ENCODE measurements around the gene PRR35. TPM values are rescaled to one million over a fixed set of nuclear protein-coding genes. Genes with fewer than 3 reads are reported as not detected.

Gene PRR35
- total RNA-seq, 2 experiments from 2014 or later, result not detected

GRCh38 chr16:586645-587590, 26.7 kb downstream of the PRR35 start:
- POLR2A ChIA-PET, result interaction anchor here (0.6 kb wide), 1 partner anchor 200 kb away, joined by 10 read pairs; no protein-coding TSS in a partner anchor
- peaks cover 1% of the 10 kb centered on the region for H3K36me3 Mint-ChIP-seq (ENCODE audit: low read depth)
- no peak for DNase-seq
- CTCF ChIA-PET, result interaction anchor here (0.9 kb wide), 1 partner anchor 16 kb away, joined by 3 read pairs; no protein-coding TSS in a partner anchor
- H3K27me3 Mint-ChIP-seq, result no peaks in the 10 kb centered on the region
- H3K4me1 Mint-ChIP-seq, result peaks cover 28% of the 10 kb centered on the region
- peak overlapping the region; percentile 98 for H3K27ac Mint-ChIP-seq
- peak overlapping the region; percentile 94 for H3K4me3 Mint-ChIP-seq
- H3K9me3 Mint-ChIP-seq, result no peaks in the 10 kb centered on the region

GRCh38 chr16:588639-588888, 28.4 kb downstream of the PRR35 start:
- POLR2A ChIA-PET, result interaction anchor here (0.8 kb wide), 1 partner anchor 48 kb away, joined by 3 read pairs; the partner anchor contains the start of gene METTL26

DNA sequence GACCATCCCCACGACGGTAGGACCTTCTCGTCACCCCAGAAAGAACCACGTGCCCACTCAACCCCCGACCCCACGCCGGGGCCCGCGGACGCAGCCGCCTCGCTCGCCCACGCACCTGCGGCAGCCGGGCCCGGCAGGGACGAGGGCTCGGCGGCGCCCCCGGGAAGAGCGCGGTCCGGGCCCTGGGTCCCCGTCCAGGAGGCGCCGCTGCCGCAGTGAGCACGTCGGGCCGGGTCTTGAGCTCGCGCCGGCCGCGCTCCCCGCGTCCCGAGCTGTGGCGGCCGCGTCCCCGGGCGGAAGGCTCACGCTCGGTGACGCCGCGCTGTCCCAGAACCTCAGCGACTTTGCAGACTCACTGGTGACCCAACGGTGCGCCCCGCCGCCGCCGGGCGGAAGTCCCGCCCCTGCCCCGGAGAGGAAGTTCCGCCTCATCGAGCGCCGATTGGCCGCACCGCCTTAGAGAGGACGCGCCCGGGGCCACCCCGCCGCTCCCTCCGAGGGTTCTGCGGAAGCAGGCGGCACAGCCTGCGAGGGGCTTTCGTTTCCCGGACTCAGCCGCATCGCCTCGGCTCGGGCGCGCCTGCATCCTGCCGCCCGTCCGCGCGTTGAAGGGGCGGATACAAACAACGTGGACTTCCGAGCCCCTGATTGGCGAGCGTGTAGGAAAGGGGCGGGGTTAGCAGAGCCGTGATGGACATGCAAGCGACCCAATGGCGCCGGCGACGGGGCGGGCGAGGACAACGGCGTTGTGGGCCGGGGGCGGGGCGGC, 28.9 kb downstream of the PRR35 start:
- Mint-ChIP-seq H3K4me1 (peaks cover 32% of the 10 kb centered on the region), H3K36me3 (ENCODE audit: low read depth) (peaks cover 1% of the 10 kb centered on the region), H3K4me3 (peak overlapping the region; percentile 94), H3K27ac (peak overlapping the region; percentile 99), H3K9me3 (no peaks in the 10 kb centered on the region), H3K27me3 (no peaks in the 10 kb centered on the region)
- peak; percentile 97 for DNase-seq
- ChIA-PET CTCF (interaction anchor here (0.9 to 1.3 kb wide), 2 partner anchors 11 to 59 kb away, joined by 3 to 4 read pairs; no protein-coding TSS in a partner anchor), POLR2A (interaction anchor here (0.8 kb wide), 1 partner anchor 47 kb away, joined by 3 read pairs; the partner anchor contains the start of gene METTL26)

More at GRCh38 chr16:588639-588888, 28.4 kb downstream of the PRR35 start:
- H3K9me3 Mint-ChIP-seq, result no peaks in the 10 kb centered on the region
- H3K27ac Mint-ChIP-seq, result peak overlapping the region; percentile 98
- CTCF ChIA-PET, result interaction anchor here (0.9 to 1.3 kb wide), 2 partner anchors 11 to 59 kb away, joined by 3 to 4 read pairs; no protein-coding TSS in a partner anchor
- peaks cover 1% of the 10 kb centered on the region for H3K36me3 Mint-ChIP-seq (ENCODE audit: low read depth)
- peak overlapping the region; percentile 94 for H3K4me3 Mint-ChIP-seq
- H3K4me1 Mint-ChIP-seq, result peaks cover 32% of the 10 kb centered on the region
- DNase-seq, result peak; percentile 66
- no peaks in the 10 kb centered on the region for H3K27me3 Mint-ChIP-seq

DNA sequence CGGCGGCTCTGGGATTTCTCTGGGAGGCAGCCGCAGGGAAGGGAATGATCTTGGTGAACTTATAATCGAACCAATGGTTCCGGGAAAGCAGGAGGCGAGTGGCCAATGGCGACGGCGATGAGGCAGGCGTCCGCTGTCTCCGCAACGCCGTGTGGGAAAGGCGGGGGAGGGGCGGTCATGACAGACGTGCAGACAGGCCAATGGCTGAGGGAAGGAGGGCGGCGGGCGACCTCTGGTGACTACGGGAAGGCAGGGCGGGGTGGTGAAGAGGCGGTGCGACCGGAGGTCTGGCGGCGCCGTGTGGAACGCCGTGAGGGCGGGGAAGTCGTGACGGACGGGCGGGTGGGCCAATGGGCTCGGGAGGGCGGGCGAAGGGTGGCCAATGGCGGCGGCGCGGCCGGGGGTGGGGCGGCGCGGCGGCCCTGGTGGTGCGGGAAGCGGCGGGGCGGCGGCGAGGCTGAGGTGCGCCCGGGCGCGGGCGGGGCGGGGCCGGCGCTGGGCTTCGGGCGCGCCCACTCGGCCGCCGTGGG, 29.5 kb downstream of the PRR35 start, which contains the start of gene RAB40C:
Gene RAB40C (plus strand): TSS at position 409 of the 530 bp plus-strand sequence. CDS start 226 bp downstream, outside the sequence.
- ChIA-PET CTCF (no interaction called here), POLR2A (no interaction called here)
- Mint-ChIP-seq H3K4me3 (peak within 1 kb of the TSS; percentile 85), H3K27me3 (no peaks in the 10 kb centered on the region), H3K9me3 (no peaks in the 10 kb centered on the region), H3K36me3 (ENCODE audit: low read depth) (peaks cover 1% of the 10 kb centered on the region), H3K27ac (peak within 1 kb of the TSS; percentile 99), H3K4me1 (peaks cover 32% of the 10 kb centered on the region)
- peak; percentile 99 for DNase-seq

- Mint-ChIP-seq H3K36me3 (ENCODE audit: low read depth) (peaks cover 1% of the 10 kb centered on the region), H3K27me3 (no peaks in the 10 kb centered on the region), H3K27ac (peak overlapping the region; percentile 83), H3K4me1 (peaks cover 31% of the 10 kb centered on the region), H3K4me3 (peak overlapping the region; percentile 81), H3K9me3 (no peaks in the 10 kb centered on the region)
- POLR2A ChIA-PET, result no interaction called here
- CTCF ChIA-PET, result no interaction called here
- no peak for DNase-seq
Observed at GRCh38 chr16:590188-590814, 30.1 kb downstream of the PRR35 start.

- POLR2A ChIA-PET, result no interaction called here
- Mint-ChIP-seq H3K4me1 (peaks cover 26% of the 10 kb centered on the region), H3K4me3 (peak overlapping the region; percentile 81), H3K9me3 (no peaks in the 10 kb centered on the region), H3K36me3 (ENCODE audit: low read depth) (peaks cover 1% of the 10 kb centered on the region), H3K27ac (peak overlapping the region; percentile 83), H3K27me3 (no peaks in the 10 kb centered on the region)
- no peak for DNase-seq
- CTCF ChIA-PET, result no interaction called here
Observed at GRCh38 chr16:590815-591200, 30.6 kb downstream of the PRR35 start.

- POLR2A ChIA-PET, result no interaction called here
Observed at GRCh38 chr16:591231-591630, 31.0 kb downstream of the PRR35 start.

DNA sequence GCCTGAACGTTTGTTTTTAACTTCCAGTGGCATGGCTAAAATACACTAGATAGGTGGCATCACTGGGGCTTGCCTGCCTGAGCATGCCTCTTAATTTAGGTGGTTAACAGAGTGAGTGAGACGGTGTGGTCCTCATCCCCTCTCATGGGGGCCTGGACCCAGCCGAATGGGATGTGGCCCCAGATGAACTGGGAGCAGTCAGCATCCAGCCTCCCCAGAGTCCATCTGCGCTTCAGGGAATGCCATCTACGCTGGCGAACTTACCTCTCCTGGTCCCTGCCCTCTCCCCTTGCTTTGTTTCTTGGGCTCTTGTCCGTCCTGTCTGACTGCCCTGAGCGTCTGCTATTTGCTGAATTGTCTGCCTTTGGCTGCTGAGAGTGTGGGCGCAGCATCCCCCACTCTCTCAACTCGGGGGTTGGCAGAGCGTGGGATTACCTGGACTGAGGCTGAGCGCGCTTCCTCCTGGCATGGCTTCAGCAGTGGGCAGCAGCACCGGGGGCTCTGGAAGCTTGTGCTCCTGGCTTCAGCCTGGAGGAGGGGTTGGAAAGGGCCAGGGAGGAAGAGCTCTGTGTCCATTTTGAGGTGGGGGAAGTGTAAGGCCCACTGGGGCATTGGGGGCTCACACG, 31.8 kb downstream of the PRR35 start:
- DNase-seq, result no peak
- Mint-ChIP-seq H3K27ac (peak overlapping the region; percentile 36), H3K4me3 (peak overlapping the region; percentile 81), H3K4me1 (peaks cover 26% of the 10 kb centered on the region), H3K36me3 (ENCODE audit: low read depth) (peaks cover 1% of the 10 kb centered on the region), H3K9me3 (no peaks in the 10 kb centered on the region), H3K27me3 (no peaks in the 10 kb centered on the region)
- CTCF ChIA-PET, result interaction anchor here (0.7 to 1.2 kb wide), 4 partner anchors 11 to 70 kb away, joined by 3 to 5 read pairs (median 3); no protein-coding TSS in a partner anchor
- POLR2A ChIA-PET, result no interaction called here

More at GRCh38 chr16:591231-591630, 31.0 kb downstream of the PRR35 start:
- H3K9me3 Mint-ChIP-seq, result no peaks in the 10 kb centered on the region
- no peak for DNase-seq
- peaks cover 1% of the 10 kb centered on the region for H3K36me3 Mint-ChIP-seq (ENCODE audit: low read depth)
- peaks cover 26% of the 10 kb centered on the region for H3K4me1 Mint-ChIP-seq
- H3K4me3 Mint-ChIP-seq, result peak overlapping the region; percentile 81
- CTCF ChIA-PET, result interaction anchor here (0.7 to 1.2 kb wide), 2 partner anchors 69 kb away, joined by 3 to 5 read pairs; no protein-coding TSS in a partner anchor
- no peak overlapping the region for H3K27ac Mint-ChIP-seq
- no peaks in the 10 kb centered on the region for H3K27me3 Mint-ChIP-seq

DNA sequence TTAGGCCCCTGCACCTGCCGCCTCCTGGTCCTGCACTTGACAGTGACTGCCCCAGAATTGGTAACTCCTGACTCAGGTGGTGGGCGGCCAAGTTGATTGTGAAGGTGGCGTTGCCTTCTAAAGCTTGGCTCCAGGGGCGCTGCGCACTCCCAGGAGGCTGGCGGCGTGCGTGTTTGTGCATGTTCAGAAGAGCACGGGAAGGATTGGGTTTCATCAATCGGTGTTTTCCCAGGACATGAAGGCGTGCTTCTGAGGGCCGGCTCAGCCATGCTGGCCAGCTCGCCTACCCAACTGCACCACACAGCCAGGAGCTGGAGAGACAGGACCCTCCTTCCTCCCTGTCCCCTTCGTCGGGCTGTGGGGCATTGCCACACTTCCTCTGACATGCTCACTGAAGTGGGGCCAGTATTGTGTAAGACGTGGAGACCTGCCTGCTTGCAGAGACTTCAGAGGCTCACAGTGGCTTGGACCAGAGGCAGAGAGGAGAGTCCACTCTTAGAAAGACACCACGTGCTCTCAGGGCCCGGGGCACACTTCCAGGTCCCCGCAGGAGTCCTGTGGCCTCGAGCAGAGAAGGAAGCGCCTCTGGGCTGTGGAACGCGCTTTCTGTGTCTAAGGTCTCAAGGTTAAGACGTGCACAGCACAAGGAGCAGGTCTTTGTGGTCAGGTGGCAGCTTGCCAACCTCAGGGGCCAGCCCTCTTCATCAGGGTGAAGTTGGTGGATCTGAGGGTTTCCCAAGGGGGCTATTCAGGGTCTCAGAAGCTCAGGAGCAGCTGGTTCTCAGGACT, 32.5 kb downstream of the PRR35 start:
- H3K4me3 Mint-ChIP-seq, result no peak overlapping the region
- no peak overlapping the region for H3K27ac Mint-ChIP-seq
- ChIA-PET CTCF (interaction anchor here (0.8 to 1.2 kb wide), 5 partner anchors 10 to 68 kb away, joined by 3 to 5 read pairs (median 3); no protein-coding TSS in a partner anchor), POLR2A (no interaction called here)
- peaks cover 21% of the 10 kb centered on the region for H3K4me1 Mint-ChIP-seq
- no peak for DNase-seq
- no peaks in the 10 kb centered on the region for H3K36me3 Mint-ChIP-seq (ENCODE audit: low read depth)
- no peaks in the 10 kb centered on the region for H3K27me3 Mint-ChIP-seq
- no peaks in the 10 kb centered on the region for H3K9me3 Mint-ChIP-seq

DNA sequence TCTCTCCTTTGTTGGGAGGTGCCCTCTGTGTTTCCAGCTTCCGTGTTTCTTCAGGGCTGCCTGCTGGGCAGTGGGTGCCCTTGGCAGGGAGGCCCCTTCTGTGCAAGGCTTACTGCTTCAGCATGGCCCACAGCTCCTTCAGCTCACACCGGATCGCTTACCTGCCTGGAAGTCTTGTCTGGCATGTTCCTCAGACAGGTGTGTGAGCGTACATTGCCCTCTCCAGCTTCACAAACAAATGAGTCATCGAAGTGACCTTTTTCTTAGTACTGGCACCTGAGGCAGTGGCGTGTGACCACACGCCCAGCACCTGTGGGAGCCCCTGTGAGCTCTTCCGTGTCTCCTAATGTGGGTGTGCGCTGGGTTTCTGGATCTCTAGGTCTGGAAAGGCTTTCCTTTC, 33.2 kb downstream of the PRR35 start:
- CTCF ChIA-PET, result interaction anchor here (0.8 to 1.2 kb wide), 3 partner anchors 14 to 43 kb away, joined by 3 to 5 read pairs (median 3); no protein-coding TSS in a partner anchor
- DNase-seq, result no peak
- Mint-ChIP-seq H3K27ac (no peak overlapping the region), H3K4me1 (peaks cover 17% of the 10 kb centered on the region), H3K36me3 (ENCODE audit: low read depth) (no peaks in the 10 kb centered on the region), H3K4me3 (no peak overlapping the region), H3K27me3 (no peaks in the 10 kb centered on the region), H3K9me3 (no peaks in the 10 kb centered on the region)
- POLR2A ChIA-PET, result no interaction called here

GRCh38 chr16:593807-594206, 33.6 kb downstream of the PRR35 start:
- CTCF ChIA-PET, result interaction anchor here (0.8 kb wide), 1 partner anchor 15 kb away, joined by 3 read pairs; no protein-coding TSS in a partner anchor
- H3K36me3 Mint-ChIP-seq (ENCODE audit: low read depth), result no peaks in the 10 kb centered on the region
- DNase-seq, result no peak
- POLR2A ChIA-PET, result no interaction called here
- no peak overlapping the region for H3K4me3 Mint-ChIP-seq
- H3K9me3 Mint-ChIP-seq, result no peaks in the 10 kb centered on the region
- peaks cover 17% of the 10 kb centered on the region for H3K4me1 Mint-ChIP-seq
- H3K27ac Mint-ChIP-seq, result no peak overlapping the region
- no peaks in the 10 kb centered on the region for H3K27me3 Mint-ChIP-seq

All from activated CD4-positive, alpha-beta T cell treated with anti-CD3 and anti-CD28 coated beads, Interleukin-2, amount 10 ng/mL, durations not matched to agents 7 days and 5 days (primary cell).